HEK293T (cell line): ENCODE results near the gene CLCF1.
A peak's percentile ranks its signal among the peaks of the same experiment; 100 is the strongest.

ENCODE experiments used
- CTCF ChIA-PET: fragments of 350-600 bp; formaldehyde crosslinking; extraction: SDS; loops from one replicate; lab custom pipeline; 2021; ENCODE audit warnings: antibody characterized with exemption, inconsistent platforms; lab: Yijun Ruan, JAX
- POLR2A ChIA-PET: fragments of 350-600 bp; formaldehyde crosslinking; extraction: SDS; loops from one replicate; lab custom pipeline; 2020; ENCODE audit warnings: antibody characterized with exemption, inconsistent platforms; lab: Yijun Ruan, JAX
- DNase-seq: peaks from one replicate; pipeline ENCODE4 v3.0.0; 2012; ENCODE audit warnings: mixed read lengths; ENCODE audit errors: extremely low spot score
- ARNT ChIP-seq: fragments of 450-650 bp; IDR thresholded peaks from 2 replicates; pipeline ENCODE4 v1.6.1; 2017; ENCODE audit warnings: mild to moderate bottlenecking
- BHLHE40 ChIP-seq: fragments of 450-650 bp; IDR thresholded peaks from 2 replicates; pipeline ENCODE4 v1.6.1; 2016; ENCODE audit warnings: mild to moderate bottlenecking, moderate library complexity, borderline replicate concordance
- CTBP1 ChIP-seq: fragments of 450-650 bp; IDR thresholded peaks from 2 replicates; pipeline ENCODE4 v1.6.1; 2016; ENCODE audit warnings: borderline replicate concordance
- ELF4 ChIP-seq: fragments of 450-650 bp; IDR thresholded peaks from 2 replicates; pipeline ENCODE4 v1.6.1; 2017; ENCODE audit warnings: antibody characterized with exemption
- FOXA1 ChIP-seq: fragments of 450-650 bp; IDR thresholded peaks from 2 replicates; pipeline ENCODE4 v1.6.1; 2016; ENCODE audit warnings: mild to moderate bottlenecking
- FOXK2 ChIP-seq: fragments of 450-650 bp; IDR thresholded peaks from 2 replicates; pipeline ENCODE4 v1.6.1; 2016; ENCODE audit warnings: mild to moderate bottlenecking
- FOXM1 ChIP-seq: fragments of 450-650 bp; IDR thresholded peaks from 2 replicates; pipeline ENCODE4 v1.6.1; 2017; ENCODE audit warnings: mild to moderate bottlenecking, borderline replicate concordance
- HDGF ChIP-seq: fragments of 450-650 bp; IDR thresholded peaks from 2 replicates; pipeline ENCODE4 v1.6.1; 2017; ENCODE audit warnings: antibody characterized with exemption, borderline replicate concordance
- L3MBTL2 ChIP-seq: fragments of 450-650 bp; conservative IDR thresholded peaks from 2 replicates; pipeline ENCODE4 v1.6.1; 2016; ENCODE audit warnings: mild to moderate bottlenecking
- LEF1 ChIP-seq: fragments of 450-650 bp; IDR thresholded peaks from 2 replicates; pipeline ENCODE4 v1.6.1; 2017; ENCODE audit warnings: mild to moderate bottlenecking, borderline replicate concordance
- NFRKB ChIP-seq: fragments of 450-650 bp; IDR thresholded peaks from 2 replicates; pipeline ENCODE4 v1.6.1; 2016; ENCODE audit warnings: mild to moderate bottlenecking, moderate library complexity
- PKNOX1 ChIP-seq: fragments of 450-650 bp; IDR thresholded peaks from 2 replicates; pipeline ENCODE4 v1.6.1; 2016
- SP1 ChIP-seq: fragments of 450-650 bp; IDR thresholded peaks from 2 replicates; pipeline ENCODE4 v1.6.1; 2017
- SUZ12 ChIP-seq: fragments of 450-650 bp; IDR thresholded peaks from 2 replicates; pipeline ENCODE4 v1.6.1; 2016; ENCODE audit warnings: mild to moderate bottlenecking
- TARDBP ChIP-seq: fragments of 450-650 bp; IDR thresholded peaks from 2 replicates; pipeline ENCODE4 v1.6.1; 2016
- ZNF384 ChIP-seq: fragments of 450-650 bp; IDR thresholded peaks from 2 replicates; pipeline ENCODE4 v1.6.1; 2016

CLCF1 gene

GRCh38 chr11:67371911-67372320 lies 1.5 kb downstream of the CLCF1 start:
- ChIA-PET CTCF (interaction anchor here (1.4 to 4.0 kb wide), 2 partner anchors 10 to 21 kb away, joined by 4 to 25 read pairs; no protein-coding TSS in a partner anchor), POLR2A (interaction anchor here (1.2 to 1.5 kb wide), 2 partner anchors 10 to 13 kb away, joined by 3 to 4 read pairs; no protein-coding TSS in a partner anchor)
- no peak for TF ChIP-seq FOXK2
- no peak for DNase-seq

- peak; percentile 65 for DNase-seq
- TF ChIP-seq NFRKB (no peak), CTBP1 (no peak), PKNOX1 (no peak), SUZ12 (no peak), BHLHE40 (no peak), L3MBTL2 (no peak)
- CTCF ChIA-PET = interaction anchor here (0.6 to 4.0 kb wide), 5 partner anchors 9 to 807 kb away, joined by 4 to 25 read pairs (median 5); partner anchors contain the start of gene PPP1CA
- POLR2A ChIA-PET = interaction anchor here (1.0 to 2.1 kb wide), 4 partner anchors 10 to 20 kb away, joined by 3 to 10 read pairs (median 4); partner anchors contain the start of gene RAD9A
These were observed 2.0 kb downstream of the CLCF1 start for GRCh38 chr11:67371189-67371910.

DNA sequence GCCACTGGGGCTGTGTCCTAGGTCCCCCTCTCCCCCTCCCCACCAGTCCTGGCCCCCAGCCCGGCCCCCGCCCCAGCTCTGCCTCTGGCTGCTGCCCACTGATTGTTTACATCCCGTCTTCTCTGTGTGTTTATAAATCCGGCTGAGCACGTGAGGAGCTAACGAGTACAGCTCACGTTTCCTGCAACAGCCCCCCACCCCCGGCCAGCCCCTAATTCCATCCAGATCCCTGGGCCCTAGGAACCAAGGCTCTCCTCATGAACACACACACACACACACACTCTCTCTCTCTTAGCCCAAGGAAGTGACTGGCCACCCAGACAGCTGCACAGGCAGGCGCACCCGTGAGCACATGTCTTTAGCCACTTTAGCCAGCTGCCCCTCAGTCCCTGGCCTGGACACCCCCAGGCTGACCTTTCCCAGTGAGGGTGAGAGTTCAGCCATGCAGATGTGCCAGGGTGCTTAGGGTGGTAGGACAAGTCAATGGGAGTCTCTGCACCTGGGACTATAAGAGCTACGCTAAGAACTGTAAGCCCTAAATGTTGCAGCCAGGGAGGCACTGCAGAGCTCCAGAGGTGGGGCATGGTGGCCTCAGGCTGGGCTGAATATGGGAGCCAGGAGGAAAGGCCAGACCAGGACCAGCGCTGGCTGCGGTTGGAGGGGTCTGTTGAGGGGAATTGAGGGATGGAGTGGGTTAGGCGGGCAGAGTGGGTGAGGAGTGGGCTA lies 2.9 kb downstream of the CLCF1 start:
- DNase-seq = no peak
- TF ChIP-seq FOXM1 (no peak), LEF1 (no peak), ARNT (no peak)
- CTCF ChIA-PET = interaction anchor here (0.6 to 4.0 kb wide), 7 partner anchors 10 to 806 kb away, joined by 4 to 25 read pairs (median 5); partner anchors contain the start of gene PPP1CA

GRCh38 chr11:67369801-67370284 lies 3.6 kb downstream of the CLCF1 start:
- no peak for TF ChIP-seq LEF1
- no peak for TF ChIP-seq NFRKB
- no peak for TF ChIP-seq ELF4
- TF ChIP-seq TARDBP = no peak
- TF ChIP-seq HDGF = no peak
- TF ChIP-seq SUZ12 = no peak
- TF ChIP-seq CTBP1 = no peak
- no peak for TF ChIP-seq FOXA1
- TF ChIP-seq ARNT = no peak
- TF ChIP-seq FOXM1 = no peak
- ChIA-PET POLR2A (interaction anchor here (1.1 to 2.1 kb wide), 4 partner anchors 11 to 19 kb away, joined by 3 to 10 read pairs (median 4); partner anchors contain the start of gene POLD4), CTCF (interaction anchor here (0.8 to 4.0 kb wide), 6 partner anchors 10 to 32 kb away, joined by 4 to 25 read pairs (median 5); partner anchors contain the start of gene PPP1CA)
- DNase-seq = no peak

More for the DNA sequence above, 2.9 kb downstream of the CLCF1 start:
- POLR2A ChIA-PET = interaction anchor here (1.0 to 2.1 kb wide), 5 partner anchors 11 to 21 kb away, joined by 3 to 10 read pairs (median 4); partner anchors contain the start of genes POLD4 and RAD9A

- ChIA-PET POLR2A (interaction anchor here (1.1 to 1.2 kb wide), 2 partner anchors 16 to 20 kb away, joined by 3 to 4 read pairs; partner anchors contain the start of gene POLD4), CTCF (interaction anchor here (4.0 kb wide), 1 partner anchor 13 kb away, joined by 25 read pairs; no protein-coding TSS in a partner anchor)
These were observed 4.1 kb downstream of the CLCF1 start for GRCh38 chr11:67369275-67369674.

GRCh38 chr11:67368621-67369020 lies 4.8 kb downstream of the CLCF1 start:
- DNase-seq = no peak
- no peak for TF ChIP-seq ZNF384
- TF ChIP-seq L3MBTL2 = no peak
- no peak for TF ChIP-seq SUZ12
- TF ChIP-seq TARDBP = no peak
- TF ChIP-seq LEF1 = no peak
- TF ChIP-seq BHLHE40 = no peak
- no peak for TF ChIP-seq FOXA1
- TF ChIP-seq HDGF = no peak
- TF ChIP-seq CTBP1 = no peak
- TF ChIP-seq FOXM1 = no peak
- no peak for TF ChIP-seq NFRKB
- no peak for TF ChIP-seq ARNT
- TF ChIP-seq PKNOX1 = no peak
- TF ChIP-seq SP1 = no peak
- TF ChIP-seq ELF4 = no peak
- ChIA-PET POLR2A (no interaction called here), CTCF (interaction anchor here (4.0 kb wide), 1 partner anchor 14 kb away, joined by 25 read pairs; no protein-coding TSS in a partner anchor)

More at GRCh38 chr11:67369275-67369674, 4.1 kb downstream of the CLCF1 start:
- no peak for DNase-seq
- no peak for TF ChIP-seq FOXK2
- TF ChIP-seq BHLHE40 = no peak
- no peak for TF ChIP-seq SUZ12
- TF ChIP-seq L3MBTL2 = no peak
- no peak for TF ChIP-seq FOXM1
- TF ChIP-seq ZNF384 = no peak
- no peak for TF ChIP-seq HDGF
- no peak for TF ChIP-seq CTBP1
- no peak for TF ChIP-seq FOXA1
- TF ChIP-seq NFRKB = no peak
- TF ChIP-seq TARDBP = no peak
- no peak for TF ChIP-seq ELF4
